Measurements from ENCODE around the gene CDH13.

The CDH13 gene

DNA sequence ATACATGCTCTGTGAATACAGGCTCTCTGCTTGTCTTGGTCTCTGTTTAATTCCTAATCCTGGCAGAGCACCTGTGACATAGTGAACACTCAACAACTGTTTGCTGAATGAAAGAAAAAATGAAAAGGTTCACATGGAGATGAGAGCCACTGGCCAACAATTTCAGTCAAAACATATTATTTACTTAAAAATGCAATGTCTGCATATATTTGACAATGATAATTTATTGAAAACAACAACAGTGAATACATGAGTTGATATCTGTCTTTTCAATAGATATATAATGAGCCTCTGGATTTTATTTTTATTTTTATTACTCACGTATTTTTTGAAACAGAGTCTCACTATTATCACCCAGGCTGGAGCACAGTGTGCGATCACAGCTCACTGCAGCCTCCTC lies 136.6 kb downstream of the CDH13 start:
- Histone ChIP-seq H3K9me3 (ENCODE audit: control insufficient read depth, insufficient read depth, low read length) (no peaks in the 10 kb centered on the region), H3F3A (ENCODE audit: control insufficient read depth, insufficient read depth) (no peaks in the 10 kb centered on the region), H4K20me1 (ENCODE audit: control insufficient read depth, insufficient read depth, low read depth, low read length) (no peaks in the 10 kb centered on the region), H3K4me2 (ENCODE audit: low read length) (no peak overlapping the region), H3K4me3 (ENCODE audit: low read length) (no peak overlapping the region), H3K27me3 (ENCODE audit: control insufficient read depth, low read length) (no peaks in the 10 kb centered on the region), H3K36me3 (ENCODE audit: control insufficient read depth, low read length) (no peaks in the 10 kb centered on the region), H3K9me2 (replicated peaks; ENCODE audit: control insufficient read depth, low read length) (no peaks in the 10 kb centered on the region), H3K27ac (ENCODE audit: low read depth, low read length) (no peak overlapping the region), H3K4me1 (ENCODE audit: control insufficient read depth, low read length) (no peaks in the 10 kb centered on the region), H3K79me2 (ENCODE audit: control insufficient read depth, low read length) (no peaks in the 10 kb centered on the region)
- no peak for TF ChIP-seq CTCF (IDR thresholded peaks at IDR 0.05; ENCODE audit: low read depth, low read length, poor library complexity, severe bottlenecking)
- no peak for TF ChIP-seq EZH2phosphoT487 (IDR thresholded peaks at IDR 0.05; ENCODE audit: borderline replicate concordance, low read length)

- TF ChIP-seq EZH2phosphoT487 (IDR thresholded peaks at IDR 0.05; ENCODE audit: borderline replicate concordance, low read length) (no peak), CTCF (IDR thresholded peaks at IDR 0.05; ENCODE audit: low read depth, low read length, poor library complexity, severe bottlenecking) (no peak)
- H3K9me2 ChIP-seq (replicated peaks; ENCODE audit: control insufficient read depth, low read length): no peaks in the 10 kb centered on the region
- no peaks in the 10 kb centered on the region for H3K9me3 ChIP-seq (ENCODE audit: control insufficient read depth, insufficient read depth, low read length)
- H4K20me1 ChIP-seq (ENCODE audit: control insufficient read depth, insufficient read depth, low read depth, low read length): no peaks in the 10 kb centered on the region
- no peak overlapping the region for H3K4me2 ChIP-seq (ENCODE audit: low read length)
- H3F3A ChIP-seq (ENCODE audit: control insufficient read depth, insufficient read depth): no peaks in the 10 kb centered on the region
- no peaks in the 10 kb centered on the region for H3K4me1 ChIP-seq (ENCODE audit: control insufficient read depth, low read length)
- H3K79me2 ChIP-seq (ENCODE audit: control insufficient read depth, low read length): no peaks in the 10 kb centered on the region
- H3K4me3 ChIP-seq (ENCODE audit: low read length): no peak overlapping the region
- no peak overlapping the region for H3K27ac ChIP-seq (ENCODE audit: low read depth, low read length)
- H3K27me3 ChIP-seq (ENCODE audit: control insufficient read depth, low read length): no peaks in the 10 kb centered on the region
- no peaks in the 10 kb centered on the region for H3K36me3 ChIP-seq (ENCODE audit: control insufficient read depth, low read length)
Measured at GRCh38 chr16:82767198-82767597, 140.4 kb downstream of the CDH13 start.

- Histone ChIP-seq H3K79me2 (ENCODE audit: control insufficient read depth, low read length) (no peaks in the 10 kb centered on the region), H4K20me1 (ENCODE audit: control insufficient read depth, insufficient read depth, low read depth, low read length) (no peaks in the 10 kb centered on the region), H3K36me3 (ENCODE audit: control insufficient read depth, low read length) (no peaks in the 10 kb centered on the region), H3K4me3 (ENCODE audit: low read length) (no peak overlapping the region), H3K27ac (ENCODE audit: low read depth, low read length) (no peak overlapping the region), H3K27me3 (ENCODE audit: control insufficient read depth, low read length) (no peaks in the 10 kb centered on the region), H3K4me2 (ENCODE audit: low read length) (no peak overlapping the region), H3F3A (ENCODE audit: control insufficient read depth, insufficient read depth) (no peaks in the 10 kb centered on the region), H3K4me1 (ENCODE audit: control insufficient read depth, low read length) (no peaks in the 10 kb centered on the region), H3K9me2 (replicated peaks; ENCODE audit: control insufficient read depth, low read length) (no peaks in the 10 kb centered on the region), H3K9me3 (ENCODE audit: control insufficient read depth, insufficient read depth, low read length) (no peaks in the 10 kb centered on the region)
- TF ChIP-seq CTCF (IDR thresholded peaks at IDR 0.05; ENCODE audit: low read depth, low read length, poor library complexity, severe bottlenecking) (no peak), EZH2phosphoT487 (IDR thresholded peaks at IDR 0.05; ENCODE audit: borderline replicate concordance, low read length) (no peak)
Measured at GRCh38 chr16:82767808-82768207, 141.0 kb downstream of the CDH13 start.

GRCh38 chr16:82769845-82770244 lies 143.1 kb downstream of the CDH13 start:
- Histone ChIP-seq H3K27me3 (ENCODE audit: control insufficient read depth, low read length) (no peaks in the 10 kb centered on the region), H3F3A (ENCODE audit: control insufficient read depth, insufficient read depth) (no peaks in the 10 kb centered on the region), H3K4me2 (ENCODE audit: low read length) (no peak overlapping the region), H3K36me3 (ENCODE audit: control insufficient read depth, low read length) (no peaks in the 10 kb centered on the region), H3K27ac (ENCODE audit: low read depth, low read length) (no peak overlapping the region), H3K4me3 (ENCODE audit: low read length) (no peak overlapping the region), H3K9me2 (replicated peaks; ENCODE audit: control insufficient read depth, low read length) (no peaks in the 10 kb centered on the region), H3K4me1 (ENCODE audit: control insufficient read depth, low read length) (no peaks in the 10 kb centered on the region), H3K79me2 (ENCODE audit: control insufficient read depth, low read length) (no peaks in the 10 kb centered on the region), H4K20me1 (ENCODE audit: control insufficient read depth, insufficient read depth, low read depth, low read length) (no peaks in the 10 kb centered on the region), H3K9me3 (ENCODE audit: control insufficient read depth, insufficient read depth, low read length) (no peaks in the 10 kb centered on the region)
- TF ChIP-seq CTCF (IDR thresholded peaks at IDR 0.05; ENCODE audit: low read depth, low read length, poor library complexity, severe bottlenecking) (no peak), EZH2phosphoT487 (IDR thresholded peaks at IDR 0.05; ENCODE audit: borderline replicate concordance, low read length) (no peak)

Data from DOHH2 (cell line).